ENCODE results near the gene GIPC3.

Gene GIPC3

DNA sequence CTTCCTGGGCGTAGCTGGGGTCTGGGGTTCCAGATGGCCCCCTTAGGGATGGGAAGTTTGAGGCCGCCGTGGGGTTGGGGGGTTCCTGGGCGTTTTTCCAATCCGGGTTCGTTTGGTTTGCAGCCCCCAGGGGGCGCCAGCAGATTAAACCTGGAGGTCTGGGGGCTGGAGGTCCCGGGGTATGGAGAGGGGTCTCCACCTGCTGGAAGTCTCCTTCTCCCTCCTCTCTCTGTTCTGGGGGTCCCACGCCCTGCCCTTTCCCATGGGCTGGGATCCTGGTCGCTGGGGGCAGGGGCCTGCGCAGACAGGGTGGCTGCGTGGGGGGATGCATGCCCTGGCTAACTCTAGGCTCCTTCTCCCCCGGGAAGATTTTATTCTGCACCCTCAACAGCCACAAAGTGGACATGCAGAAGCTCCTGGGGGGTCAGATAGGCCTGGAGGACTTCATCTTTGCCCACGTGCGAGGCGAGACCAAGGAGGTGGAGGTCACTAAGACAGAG, 899 bp downstream of the GIPC3 start:
- peaks cover 0 to 7% (median 6%) of the 10 kb centered on the region in 3 donors for H3K36me3 ChIP-seq
- H3K27me3 ChIP-seq: peaks cover 0 to 4% of the 10 kb centered on the region in 2 donors
- DNase-seq: no peak
- H3K4me3 ChIP-seq: peak overlapping the region; percentile 37 to 41
- TF ChIP-seq, protein P1, sequence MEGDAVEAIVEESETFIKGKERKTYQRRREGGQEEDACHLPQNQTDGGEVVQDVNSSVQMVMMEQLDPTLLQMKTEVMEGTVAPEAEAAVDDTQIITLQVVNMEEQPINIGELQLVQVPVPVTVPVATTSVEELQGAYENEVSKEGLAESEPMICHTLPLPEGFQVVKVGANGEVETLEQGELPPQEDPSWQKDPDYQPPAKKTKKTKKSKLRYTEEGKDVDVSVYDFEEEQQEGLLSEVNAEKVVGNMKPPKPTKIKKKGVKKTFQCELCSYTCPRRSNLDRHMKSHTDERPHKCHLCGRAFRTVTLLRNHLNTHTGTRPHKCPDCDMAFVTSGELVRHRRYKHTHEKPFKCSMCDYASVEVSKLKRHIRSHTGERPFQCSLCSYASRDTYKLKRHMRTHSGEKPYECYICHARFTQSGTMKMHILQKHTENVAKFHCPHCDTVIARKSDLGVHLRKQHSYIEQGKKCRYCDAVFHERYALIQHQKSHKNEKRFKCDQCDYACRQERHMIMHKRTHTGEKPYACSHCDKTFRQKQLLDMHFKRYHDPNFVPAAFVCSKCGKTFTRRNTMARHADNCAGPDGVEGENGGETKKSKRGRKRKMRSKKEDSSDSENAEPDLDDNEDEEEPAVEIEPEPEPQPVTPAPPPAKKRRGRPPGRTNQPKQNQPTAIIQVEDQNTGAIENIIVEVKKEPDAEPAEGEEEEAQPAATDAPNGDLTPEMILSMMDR (IDR thresholded peaks at IDR 0.05): peak; percentile 58 to 66
- peak overlapping the region in 1 of 2 donors; percentile 17 for H3K27ac ChIP-seq
- H3K9me3 ChIP-seq: no peaks in the 10 kb centered on the region
- peaks cover 0 to 26% (median 20%) of the 10 kb centered on the region in 4 donors for H3K4me1 ChIP-seq
- intact Hi-C loops (cut with DNase I; ENCODE audit: low total_unique reads): loop anchor here (2.0 kb wide), 1 partner anchor 33 kb away; no protein-coding TSS in a partner anchor

DNA sequence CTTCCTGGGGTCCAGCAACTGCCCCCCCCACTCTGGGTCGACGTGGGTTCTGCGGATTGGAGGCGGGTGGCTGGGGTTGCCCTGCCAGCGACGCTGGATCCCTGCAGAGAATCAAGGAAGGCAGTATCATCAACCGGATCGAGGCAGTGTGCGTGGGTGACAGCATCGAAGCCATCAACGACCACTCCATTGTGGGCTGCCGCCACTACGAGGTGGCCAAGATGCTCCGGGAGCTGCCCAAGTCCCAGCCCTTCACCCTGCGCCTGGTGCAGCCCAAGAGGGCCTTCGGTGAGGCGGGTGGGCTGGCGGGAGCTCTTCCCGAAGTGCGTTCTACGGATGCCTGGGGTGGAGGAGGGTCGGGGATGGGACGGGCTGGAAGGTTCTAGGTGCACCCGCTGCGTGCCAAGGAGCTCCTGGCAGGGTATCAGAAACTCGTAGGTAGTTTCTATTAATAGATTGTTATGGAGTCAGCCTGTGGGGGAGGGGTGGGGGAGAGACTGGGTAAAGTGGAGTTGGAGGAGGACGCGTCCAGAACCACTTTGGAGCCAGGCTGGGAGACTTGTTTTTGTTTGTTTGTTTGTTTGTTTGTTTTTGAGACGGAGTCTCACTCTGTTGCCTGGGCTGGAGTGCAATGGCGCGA, 1.5 kb downstream of the GIPC3 start:
- no peak overlapping the region for H3K27ac ChIP-seq
- peaks cover 0 to 28% (median 20%) of the 10 kb centered on the region in 4 donors for H3K4me1 ChIP-seq
- no peak overlapping the region for H3K4me3 ChIP-seq
- peaks cover 0 to 4% of the 10 kb centered on the region in 2 donors for H3K27me3 ChIP-seq
- peak in 1 of 2 donors; percentile 74 for DNase-seq
- no peaks in the 10 kb centered on the region for H3K9me3 ChIP-seq
- intact Hi-C loops (cut with DNase I; ENCODE audit: low total_unique reads): loop anchor here (2.0 kb wide), 1 partner anchor 32 kb away; no protein-coding TSS in a partner anchor
- TF ChIP-seq, protein P1 (IDR thresholded peaks at IDR 0.05): no peak
- H3K36me3 ChIP-seq: peaks cover 0 to 7% (median 6%) of the 10 kb centered on the region in 3 donors

DNA sequence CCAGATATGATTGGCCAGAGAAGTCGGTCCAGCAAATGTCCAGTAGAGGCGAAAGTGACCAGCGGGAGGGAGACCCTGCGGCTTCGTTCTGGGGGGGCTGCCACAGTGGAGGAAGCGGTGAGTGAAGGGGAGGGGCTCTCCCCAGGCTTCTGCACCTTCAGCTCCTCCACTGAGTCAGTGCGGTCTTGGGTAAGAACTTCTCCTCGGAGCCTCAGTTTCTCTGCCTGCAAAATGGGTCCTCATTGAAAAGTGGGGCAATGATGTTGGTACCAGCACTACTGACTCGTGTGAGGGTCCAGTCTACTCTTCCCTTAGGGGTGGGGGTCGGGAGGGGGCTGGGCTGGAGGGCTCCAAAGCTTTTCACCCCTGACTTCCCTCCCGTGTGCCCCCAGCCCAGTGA, 4.2 kb downstream of the GIPC3 start:
- Histone ChIP-seq H3K9me3 (no peaks in the 10 kb centered on the region), H3K27ac (no peak overlapping the region), H3K36me3 (peaks cover 10 to 21% (median 19%) of the 10 kb centered on the region in 3 donors), H3K27me3 (peaks cover 0 to 4% of the 10 kb centered on the region in 2 donors), H3K4me1 (peaks cover 0 to 44% (median 20%) of the 10 kb centered on the region in 4 donors), H3K4me3 (no peak overlapping the region)
- TF ChIP-seq, protein P1 (IDR thresholded peaks at IDR 0.05): no peak
- DNase-seq: no peak
- intact Hi-C loops (cut with DNase I; ENCODE audit: low total_unique reads): no loop called here

DNA sequence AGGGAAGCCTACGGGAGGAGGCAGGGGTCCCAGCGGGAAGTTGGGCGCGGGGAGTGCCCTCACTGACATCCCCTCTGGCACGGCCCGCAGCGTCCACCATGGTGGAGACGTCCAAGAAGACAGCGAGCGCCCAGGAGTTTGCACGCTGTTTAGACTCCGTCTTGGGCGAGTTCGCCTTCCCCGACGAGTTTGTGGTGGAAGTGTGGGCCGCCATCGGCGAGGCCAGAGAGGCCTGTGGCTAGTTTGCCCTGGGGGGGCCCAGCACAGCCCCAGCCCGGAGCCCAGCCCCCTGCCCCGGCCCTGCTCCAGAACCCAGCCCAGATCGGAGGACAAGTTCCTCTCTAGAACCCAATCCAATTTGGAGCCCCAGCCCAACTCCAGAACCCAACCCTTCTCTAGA, 4.7 kb downstream of the GIPC3 start:
- Histone ChIP-seq H3K27ac (no peak overlapping the region), H3K27me3 (peaks cover 0 to 4% of the 10 kb centered on the region in 2 donors), H3K9me3 (no peaks in the 10 kb centered on the region), H3K4me3 (no peak overlapping the region), H3K4me1 (peaks cover 0 to 43% (median 19%) of the 10 kb centered on the region in 4 donors), H3K36me3 (peaks cover 15 to 26% (median 24%) of the 10 kb centered on the region in 3 donors)
- no peak for DNase-seq
- TF ChIP-seq, protein P1 (IDR thresholded peaks at IDR 0.05): no peak
- intact Hi-C loops (cut with DNase I; ENCODE audit: low total_unique reads): no loop called here

DNA sequence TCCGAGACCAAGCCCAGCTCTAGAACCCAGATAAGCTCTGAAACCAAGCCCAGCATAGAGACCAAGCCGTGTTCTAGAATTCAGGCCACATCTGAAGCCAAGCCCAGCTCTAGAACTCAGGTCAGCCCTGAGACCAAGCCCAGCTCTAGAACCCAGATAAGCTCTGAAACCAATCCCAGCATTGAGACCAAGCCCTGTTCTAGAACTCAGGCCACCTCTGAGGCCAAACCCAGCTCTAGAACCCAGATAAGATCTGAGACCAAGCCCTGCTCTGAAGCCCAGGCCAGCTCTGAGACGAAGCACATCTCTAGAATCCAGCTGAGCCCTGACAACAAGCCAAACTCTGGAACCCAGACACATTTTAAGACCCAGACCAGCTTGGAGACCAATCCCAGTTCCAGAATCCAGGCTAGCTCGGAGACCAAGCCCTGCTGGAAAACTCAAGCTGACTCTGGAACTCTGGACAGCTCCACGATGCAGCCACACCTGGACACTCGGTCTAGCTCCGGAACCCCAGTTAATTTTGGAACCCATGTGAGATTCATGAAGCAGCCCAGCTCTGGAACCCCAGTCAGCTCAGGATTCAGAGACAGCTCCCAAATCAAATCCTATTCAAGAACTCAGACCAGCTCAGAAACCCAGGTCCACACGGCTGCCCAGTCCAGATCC, 5.8 kb downstream of the GIPC3 start:
- TF ChIP-seq, protein P1 (IDR thresholded peaks at IDR 0.05): no peak

More for the DNA sequence above, 5.8 kb downstream of the GIPC3 start:
- Histone ChIP-seq H3K4me3 (no peak overlapping the region), H3K9me3 (no peaks in the 10 kb centered on the region), H3K4me1 (peaks cover 0 to 31% (median 9%) of the 10 kb centered on the region in 4 donors), H3K36me3 (peaks cover 27 to 38% (median 36%) of the 10 kb centered on the region in 3 donors), H3K27ac (peak overlapping the region in 1 of 2 donors; percentile 64), H3K27me3 (no peaks in the 10 kb centered on the region)
- intact Hi-C loops (cut with DNase I; ENCODE audit: low total_unique reads): no loop called here
- no peak for DNase-seq
